Measurements from ENCODE around the gene PPME1. TPM values are rescaled to one million over a fixed set of nuclear protein-coding genes. Genes with fewer than 3 reads are reported as not detected.

Gene PPME1
- total RNA-seq, 1 experiment from 2014 or later, result 99.4 TPM

DNA sequence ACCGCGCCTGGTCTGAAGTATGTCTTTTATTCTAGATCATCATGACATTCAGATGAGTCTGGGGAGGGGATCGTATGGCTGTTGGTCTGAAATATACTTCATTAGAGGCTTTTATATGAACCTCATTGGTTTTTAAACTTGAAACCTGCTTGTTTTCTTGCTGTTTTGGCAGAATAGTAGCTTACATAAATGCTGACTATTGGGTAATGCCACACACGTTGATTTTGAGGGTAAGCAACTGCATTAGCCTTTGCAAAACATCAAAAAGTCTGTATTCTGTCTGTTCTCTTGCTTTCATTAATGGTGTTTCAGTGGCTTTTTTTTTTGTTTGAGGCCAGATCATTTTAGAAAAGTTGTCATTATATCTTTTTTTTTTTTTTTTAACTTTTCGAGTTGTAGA, 14.2 kb downstream of the PPME1 start:
- Histone ChIP-seq H3K27ac (ENCODE audit: low read length) (no peak overlapping the region), H3K27me3 (ENCODE audit: control insufficient read depth, insufficient read depth, low read length) (no peaks in the 10 kb centered on the region), H3K9me3 (ENCODE audit: control insufficient read depth, insufficient read depth, low read depth, low read length) (no peaks in the 10 kb centered on the region), H3K36me3 (ENCODE audit: control insufficient read depth, insufficient read depth, low read length) (peaks cover 2% of the 10 kb centered on the region; the same call in 1 of the 2 replicates), H3K4me1 (ENCODE audit: control insufficient read depth, insufficient read depth, low read length) (peaks cover 5% of the 10 kb centered on the region; the same call in 1 of the 2 replicates), H3K4me3 (ENCODE audit: low read depth in 2 of 2, low read length in 2 of 2) (no peak overlapping the region)
- no TSS peak for BruUV-seq (replicated peaks)
- POLR2A ChIA-PET, result interaction anchor here (0.6 kb wide), 1 partner anchor 203 kb away, joined by 4 read pairs; the partner anchor contains the start of gene UCP2
- in situ Hi-C loops (cut with HindIII; ENCODE audit: low pct_unique_long_range_greater_than_20kb, low sequenced_read_pairs), result no loop called here
- intact Hi-C loops (cut with micrococcal nuclease; ENCODE audit: unreplicated experiment), result no loop called here
- DNase-seq (ENCODE audit: low read depth, low spot score), result no peak
- TF ChIP-seq POLR2AphosphoS5 (IDR thresholded peaks at IDR 0.05; ENCODE audit: low read depth, low read length) (no peak), TCF7L2 (IDR thresholded peaks at IDR 0.05; ENCODE audit: low read depth, low read length) (no peak), SIN3A (IDR thresholded peaks at IDR 0.05; ENCODE audit: borderline replicate concordance, insufficient read depth, low read depth, low read length) (no peak)
- TF ChIP-seq, protein P1, sequence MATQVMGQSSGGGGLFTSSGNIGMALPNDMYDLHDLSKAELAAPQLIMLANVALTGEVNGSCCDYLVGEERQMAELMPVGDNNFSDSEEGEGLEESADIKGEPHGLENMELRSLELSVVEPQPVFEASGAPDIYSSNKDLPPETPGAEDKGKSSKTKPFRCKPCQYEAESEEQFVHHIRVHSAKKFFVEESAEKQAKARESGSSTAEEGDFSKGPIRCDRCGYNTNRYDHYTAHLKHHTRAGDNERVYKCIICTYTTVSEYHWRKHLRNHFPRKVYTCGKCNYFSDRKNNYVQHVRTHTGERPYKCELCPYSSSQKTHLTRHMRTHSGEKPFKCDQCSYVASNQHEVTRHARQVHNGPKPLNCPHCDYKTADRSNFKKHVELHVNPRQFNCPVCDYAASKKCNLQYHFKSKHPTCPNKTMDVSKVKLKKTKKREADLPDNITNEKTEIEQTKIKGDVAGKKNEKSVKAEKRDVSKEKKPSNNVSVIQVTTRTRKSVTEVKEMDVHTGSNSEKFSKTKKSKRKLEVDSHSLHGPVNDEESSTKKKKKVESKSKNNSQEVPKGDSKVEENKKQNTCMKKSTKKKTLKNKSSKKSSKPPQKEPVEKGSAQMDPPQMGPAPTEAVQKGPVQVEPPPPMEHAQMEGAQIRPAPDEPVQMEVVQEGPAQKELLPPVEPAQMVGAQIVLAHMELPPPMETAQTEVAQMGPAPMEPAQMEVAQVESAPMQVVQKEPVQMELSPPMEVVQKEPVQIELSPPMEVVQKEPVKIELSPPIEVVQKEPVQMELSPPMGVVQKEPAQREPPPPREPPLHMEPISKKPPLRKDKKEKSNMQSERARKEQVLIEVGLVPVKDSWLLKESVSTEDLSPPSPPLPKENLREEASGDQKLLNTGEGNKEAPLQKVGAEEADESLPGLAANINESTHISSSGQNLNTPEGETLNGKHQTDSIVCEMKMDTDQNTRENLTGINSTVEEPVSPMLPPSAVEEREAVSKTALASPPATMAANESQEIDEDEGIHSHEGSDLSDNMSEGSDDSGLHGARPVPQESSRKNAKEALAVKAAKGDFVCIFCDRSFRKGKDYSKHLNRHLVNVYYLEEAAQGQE (IDR thresholded peaks at IDR 0.05; ENCODE audit: insufficient read depth in 1 of 2, low read depth in 2 of 2, low read length in 1 of 2), result no peak
- TF ChIP-seq, protein P2, sequence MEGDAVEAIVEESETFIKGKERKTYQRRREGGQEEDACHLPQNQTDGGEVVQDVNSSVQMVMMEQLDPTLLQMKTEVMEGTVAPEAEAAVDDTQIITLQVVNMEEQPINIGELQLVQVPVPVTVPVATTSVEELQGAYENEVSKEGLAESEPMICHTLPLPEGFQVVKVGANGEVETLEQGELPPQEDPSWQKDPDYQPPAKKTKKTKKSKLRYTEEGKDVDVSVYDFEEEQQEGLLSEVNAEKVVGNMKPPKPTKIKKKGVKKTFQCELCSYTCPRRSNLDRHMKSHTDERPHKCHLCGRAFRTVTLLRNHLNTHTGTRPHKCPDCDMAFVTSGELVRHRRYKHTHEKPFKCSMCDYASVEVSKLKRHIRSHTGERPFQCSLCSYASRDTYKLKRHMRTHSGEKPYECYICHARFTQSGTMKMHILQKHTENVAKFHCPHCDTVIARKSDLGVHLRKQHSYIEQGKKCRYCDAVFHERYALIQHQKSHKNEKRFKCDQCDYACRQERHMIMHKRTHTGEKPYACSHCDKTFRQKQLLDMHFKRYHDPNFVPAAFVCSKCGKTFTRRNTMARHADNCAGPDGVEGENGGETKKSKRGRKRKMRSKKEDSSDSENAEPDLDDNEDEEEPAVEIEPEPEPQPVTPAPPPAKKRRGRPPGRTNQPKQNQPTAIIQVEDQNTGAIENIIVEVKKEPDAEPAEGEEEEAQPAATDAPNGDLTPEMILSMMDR (IDR thresholded peaks at IDR 0.05), result no peak
- ATAC-seq, result no peak
- CTCF ChIA-PET, result no interaction called here

DNA sequence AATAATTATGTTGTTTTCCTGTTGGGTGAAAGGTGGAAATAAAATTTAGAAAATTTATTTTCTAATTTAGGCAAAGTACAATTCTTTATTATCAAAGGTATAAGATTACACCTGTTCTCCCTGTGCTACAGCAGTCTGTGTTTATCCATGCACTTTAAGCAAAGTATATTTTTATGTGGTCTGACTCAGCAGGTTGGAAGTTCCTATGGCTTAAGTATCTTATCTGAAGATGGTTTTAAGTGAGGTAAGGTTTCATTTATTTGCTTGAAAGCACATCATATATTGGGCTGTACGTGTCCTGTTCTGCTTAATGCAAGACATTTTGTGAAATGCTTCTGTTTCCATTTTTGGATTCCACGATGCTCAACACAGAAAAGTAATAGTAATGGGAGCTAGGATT, 14.6 kb downstream of the PPME1 start:
- Histone ChIP-seq H3K4me1 (ENCODE audit: control insufficient read depth, insufficient read depth, low read length) (peaks cover 5% of the 10 kb centered on the region; the same call in 1 of the 2 replicates), H3K27me3 (ENCODE audit: control insufficient read depth, insufficient read depth, low read length) (no peaks in the 10 kb centered on the region), H3K36me3 (ENCODE audit: control insufficient read depth, insufficient read depth, low read length) (peaks cover 2% of the 10 kb centered on the region; the same call in 1 of the 2 replicates), H3K9me3 (ENCODE audit: control insufficient read depth, insufficient read depth, low read depth, low read length) (no peaks in the 10 kb centered on the region), H3K27ac (ENCODE audit: low read length) (no peak overlapping the region), H3K4me3 (ENCODE audit: low read depth in 2 of 2, low read length in 2 of 2) (no peak overlapping the region)
- ChIA-PET CTCF (no interaction called here), POLR2A (interaction anchor here (0.6 kb wide), 1 partner anchor 203 kb away, joined by 4 read pairs; the partner anchor contains the start of gene UCP2)
- intact Hi-C loops (cut with micrococcal nuclease; ENCODE audit: unreplicated experiment), result no loop called here
- ATAC-seq, result no peak
- TF ChIP-seq, protein P2 (IDR thresholded peaks at IDR 0.05), result no peak
- TF ChIP-seq TCF7L2 (IDR thresholded peaks at IDR 0.05; ENCODE audit: low read depth, low read length), result no peak
- TF ChIP-seq, protein P1 (IDR thresholded peaks at IDR 0.05; ENCODE audit: insufficient read depth in 1 of 2, low read depth in 2 of 2, low read length in 1 of 2), result no peak
- TF ChIP-seq SIN3A (IDR thresholded peaks at IDR 0.05; ENCODE audit: borderline replicate concordance, insufficient read depth, low read depth, low read length), result no peak
- no peak for TF ChIP-seq POLR2AphosphoS5 (IDR thresholded peaks at IDR 0.05; ENCODE audit: low read depth, low read length)
- no peak for DNase-seq (ENCODE audit: low read depth, low spot score)
- in situ Hi-C loops (cut with HindIII; ENCODE audit: low pct_unique_long_range_greater_than_20kb, low sequenced_read_pairs), result no loop called here
- no TSS peak for BruUV-seq (replicated peaks)
